ENCODE data around the gene DLGAP1. TPM values are rescaled to one million over a fixed set of nuclear protein-coding genes. Genes with fewer than 3 reads are reported as not detected.

The DLGAP1 gene
- total and polyA plus RNA-seq, 2 experiments from 2014 or later, result 17.0 to 48.5 TPM

DNA sequence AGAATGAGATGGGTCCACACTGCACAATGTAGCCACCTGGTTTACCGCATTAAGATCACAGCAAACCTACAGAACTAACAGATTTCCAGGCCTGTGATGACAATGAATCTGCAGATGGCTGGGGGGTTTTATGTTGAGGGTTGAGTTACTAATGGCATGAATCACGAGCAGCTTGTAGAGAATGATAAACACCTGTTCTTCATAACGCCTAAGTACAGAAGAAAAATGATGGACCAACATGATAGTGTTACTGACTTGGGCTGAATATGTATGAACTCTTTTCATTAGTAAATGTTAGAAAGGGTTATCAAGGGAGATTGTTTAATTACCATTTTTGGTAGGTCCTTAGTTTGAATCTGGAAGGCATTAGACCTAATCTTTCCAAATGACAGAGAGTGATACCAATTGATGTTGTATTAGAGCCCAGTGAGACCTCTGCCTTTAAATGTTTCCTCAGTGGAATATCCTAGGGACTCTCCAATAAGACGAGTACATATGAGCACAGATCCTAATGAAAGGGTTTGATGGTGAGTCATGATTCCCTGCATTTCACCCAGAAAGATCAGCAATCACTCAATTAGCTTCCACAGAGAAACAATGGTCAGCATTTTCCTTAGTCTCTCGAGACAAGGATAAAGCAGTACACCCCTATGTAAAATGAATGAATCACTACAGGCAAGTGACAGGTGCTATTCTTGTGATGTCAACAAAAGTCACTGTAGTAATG, 243.8 kb downstream of the DLGAP1 start:
- Histone ChIP-seq H3K79me2 (replicated peaks; ENCODE audit: insufficient read depth) (0 out of 2 replicates have a peak, but pooled peaks cover 3% of the 10 kb centered on the region), H3F3A (replicated peaks; ENCODE audit: low read depth) (no peaks in the 10 kb centered on the region), H3K4me2 (no peak overlapping the region), H3K4me1 (ENCODE audit: insufficient read depth) (peaks cover 13% of the 10 kb centered on the region), H3K9me2 (ENCODE audit: insufficient read depth) (peaks cover 9% of the 10 kb centered on the region; the same call in 1 of the 2 replicates), H4K20me1 (replicated peaks; ENCODE audit: insufficient read depth) (no peaks in the 10 kb centered on the region), H2AFZ (no peak overlapping the region), H3K36me3 (ENCODE audit: insufficient read depth) (no peaks in the 10 kb centered on the region), H3K27ac (ENCODE audit: low read depth) (no peak overlapping the region), H3K27me3 (ENCODE audit: insufficient read depth) (no peaks in the 10 kb centered on the region), H3K4me3 (no peak overlapping the region)
- H3K27ac Mint-ChIP-seq, result no peak overlapping the region
- H3K36me3 Mint-ChIP-seq (ENCODE audit: low read depth), result no peaks in the 10 kb centered on the region
- TF ChIP-seq ETS1 (IDR thresholded peaks at IDR 0.05), result no peak
- peaks cover 23% of the 10 kb centered on the region for H3K4me1 Mint-ChIP-seq
- no peak for DNase-seq (ENCODE audit: low spot score)
- no peaks in the 10 kb centered on the region for H3K27me3 Mint-ChIP-seq (ENCODE audit: insufficient read depth, low read depth, poor library complexity)
- no peak overlapping the region for H3K4me3 Mint-ChIP-seq
- no peaks in the 10 kb centered on the region for H3K9me3 Mint-ChIP-seq
- no peak for ATAC-seq

- Histone ChIP-seq H3K27ac (ENCODE audit: low read depth) (no peak overlapping the region), H3F3A (replicated peaks; ENCODE audit: low read depth) (no peaks in the 10 kb centered on the region), H3K4me2 (no peak overlapping the region), H4K20me1 (replicated peaks; ENCODE audit: insufficient read depth) (no peaks in the 10 kb centered on the region), H2AFZ (no peak overlapping the region), H3K36me3 (ENCODE audit: insufficient read depth) (no peaks in the 10 kb centered on the region), H3K4me3 (no peak overlapping the region), H3K79me2 (replicated peaks; ENCODE audit: insufficient read depth) (0 out of 2 replicates have a peak, but pooled peaks cover 3% of the 10 kb centered on the region), H3K4me1 (ENCODE audit: insufficient read depth) (peaks cover 16% of the 10 kb centered on the region), H3K9me2 (ENCODE audit: insufficient read depth) (0 out of 2 replicates have a peak, but pooled peaks cover 4% of the 10 kb centered on the region), H3K27me3 (ENCODE audit: insufficient read depth) (no peaks in the 10 kb centered on the region)
- DNase-seq (ENCODE audit: low spot score), result no peak
- H3K27me3 Mint-ChIP-seq (ENCODE audit: insufficient read depth, low read depth, poor library complexity), result no peaks in the 10 kb centered on the region
- H3K4me3 Mint-ChIP-seq, result no peak overlapping the region
- ATAC-seq, result no peak
- H3K36me3 Mint-ChIP-seq (ENCODE audit: low read depth), result no peaks in the 10 kb centered on the region
- peaks cover 26% of the 10 kb centered on the region for H3K4me1 Mint-ChIP-seq
- no peak overlapping the region for H3K27ac Mint-ChIP-seq
- H3K9me3 Mint-ChIP-seq, result no peaks in the 10 kb centered on the region
- no peak for TF ChIP-seq ZNF114 (CRISPR knock-in tag; IDR thresholded peaks at IDR 0.05)
- TF ChIP-seq CREB1 (CRISPR knock-in tag; IDR thresholded peaks at IDR 0.05; ENCODE audit: low read depth), result no peak
- TF ChIP-seq NANOG (IDR thresholded peaks at IDR 0.05; ENCODE audit: borderline replicate concordance), result no peak
- TF ChIP-seq, protein P1, sequence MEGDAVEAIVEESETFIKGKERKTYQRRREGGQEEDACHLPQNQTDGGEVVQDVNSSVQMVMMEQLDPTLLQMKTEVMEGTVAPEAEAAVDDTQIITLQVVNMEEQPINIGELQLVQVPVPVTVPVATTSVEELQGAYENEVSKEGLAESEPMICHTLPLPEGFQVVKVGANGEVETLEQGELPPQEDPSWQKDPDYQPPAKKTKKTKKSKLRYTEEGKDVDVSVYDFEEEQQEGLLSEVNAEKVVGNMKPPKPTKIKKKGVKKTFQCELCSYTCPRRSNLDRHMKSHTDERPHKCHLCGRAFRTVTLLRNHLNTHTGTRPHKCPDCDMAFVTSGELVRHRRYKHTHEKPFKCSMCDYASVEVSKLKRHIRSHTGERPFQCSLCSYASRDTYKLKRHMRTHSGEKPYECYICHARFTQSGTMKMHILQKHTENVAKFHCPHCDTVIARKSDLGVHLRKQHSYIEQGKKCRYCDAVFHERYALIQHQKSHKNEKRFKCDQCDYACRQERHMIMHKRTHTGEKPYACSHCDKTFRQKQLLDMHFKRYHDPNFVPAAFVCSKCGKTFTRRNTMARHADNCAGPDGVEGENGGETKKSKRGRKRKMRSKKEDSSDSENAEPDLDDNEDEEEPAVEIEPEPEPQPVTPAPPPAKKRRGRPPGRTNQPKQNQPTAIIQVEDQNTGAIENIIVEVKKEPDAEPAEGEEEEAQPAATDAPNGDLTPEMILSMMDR (conservative IDR thresholded peaks at IDR 0.05; ENCODE audit: low read depth in 2 of 2), result no peak
- TF ChIP-seq EZH2 (IDR thresholded peaks at IDR 0.05; ENCODE audit: low read depth, unreplicated experiment), result no peak
- no peak for TF ChIP-seq STAT1 (IDR thresholded peaks at IDR 0.05; ENCODE audit: unreplicated experiment)
- no peak for TF ChIP-seq POLR2AphosphoS5 (IDR thresholded peaks at IDR 0.05; ENCODE audit: low read depth)
- no peak for TF ChIP-seq JUNB (IDR thresholded peaks at IDR 0.05; ENCODE audit: unreplicated experiment)
- TF ChIP-seq REST (IDR thresholded peaks at IDR 0.05; ENCODE audit: unreplicated experiment), result no peak
- no peak for TF ChIP-seq EZH2phosphoT487 (IDR thresholded peaks at IDR 0.05; ENCODE audit: unreplicated experiment)
Measured at GRCh38 chr18:4208366-4208765, 246.7 kb downstream of the DLGAP1 start.

All from GM23338 (cell line).